DOHH2 (cell line): ENCODE measurements around the gene UTS2R.

Experiments
- CTCF ChIP-seq: fragments of 200-600 bp; sonication (generic); IDR thresholded peaks from one replicate; pipeline ENCODE4 v1.5.1; 2014; ENCODE audit warnings: antibody characterized with exemption, mild to moderate bottlenecking, low read depth, low read length; ENCODE audit not compliant: poor library complexity, severe bottlenecking
- EZH2phosphoT487 ChIP-seq: fragments of 200-600 bp; sonication (generic); IDR thresholded peaks from 2 replicates; pipeline ENCODE4 v1.6.1; 2017; ENCODE audit warnings: borderline replicate concordance, mild to moderate bottlenecking, antibody characterized with exemption, low read length, moderate library complexity, mixed read lengths

GRCh38 chr17:82345151-82345976 is 26.2 kb upstream of the UTS2R start:
- TF ChIP-seq CTCF (no peak), EZH2phosphoT487 (no peak)
